Measurements from ENCODE around the gene ADAMTS12.

ADAMTS12 gene

DNA sequence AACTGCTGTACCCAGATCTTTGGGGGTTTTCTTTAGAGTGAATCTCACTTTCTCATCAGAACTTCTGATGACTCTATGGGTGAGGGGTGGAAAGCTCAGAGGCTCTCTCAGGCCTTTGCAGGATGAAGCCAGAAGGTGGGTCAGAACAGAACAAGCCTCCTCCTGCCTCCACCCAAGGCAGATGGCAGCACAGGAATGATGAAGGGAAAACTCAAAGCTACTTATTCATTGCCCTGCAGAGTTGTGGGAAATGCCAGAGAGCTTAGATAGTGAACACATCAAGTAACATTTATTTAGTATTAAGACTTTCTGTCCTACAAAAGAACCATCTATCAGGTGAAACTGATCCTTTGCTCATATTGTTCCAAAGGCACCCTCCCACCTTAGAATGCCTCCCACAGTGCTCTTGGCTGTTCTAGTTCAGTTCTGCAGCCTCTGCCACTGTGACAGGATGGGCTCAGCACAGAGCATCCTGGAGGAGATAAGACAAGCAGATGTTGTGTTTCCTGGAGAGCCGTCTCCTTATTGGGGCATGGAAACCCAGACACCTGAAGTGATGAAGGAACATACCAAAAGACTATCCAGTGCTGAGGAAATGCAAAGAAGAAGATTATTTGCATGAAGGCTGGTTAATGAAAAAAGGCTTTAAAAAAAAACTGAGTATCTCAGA, 146.6 kb downstream of the ADAMTS12 start:
- no peak for FAIRE-seq

DNA sequence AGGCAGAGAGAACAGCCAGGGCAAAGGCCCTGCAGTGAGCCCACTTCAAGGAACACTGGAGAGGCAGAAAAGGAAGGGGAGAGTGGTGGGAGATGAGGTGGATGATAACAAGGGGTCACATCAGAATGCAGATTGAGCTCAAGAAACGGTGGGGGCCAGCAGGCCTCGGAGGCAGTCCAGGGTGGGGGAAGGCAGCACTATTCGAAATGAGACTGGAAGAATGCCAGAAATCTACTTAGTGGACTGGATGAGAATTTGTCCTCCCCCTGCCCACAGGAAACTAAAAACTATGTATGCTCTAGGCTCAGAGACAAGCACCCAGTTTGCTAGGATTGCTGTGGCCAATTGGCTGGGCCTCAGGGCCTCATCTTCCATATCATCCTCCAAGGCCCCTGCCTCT, 148.7 kb downstream of the ADAMTS12 start:
- no peak for FAIRE-seq

DNA sequence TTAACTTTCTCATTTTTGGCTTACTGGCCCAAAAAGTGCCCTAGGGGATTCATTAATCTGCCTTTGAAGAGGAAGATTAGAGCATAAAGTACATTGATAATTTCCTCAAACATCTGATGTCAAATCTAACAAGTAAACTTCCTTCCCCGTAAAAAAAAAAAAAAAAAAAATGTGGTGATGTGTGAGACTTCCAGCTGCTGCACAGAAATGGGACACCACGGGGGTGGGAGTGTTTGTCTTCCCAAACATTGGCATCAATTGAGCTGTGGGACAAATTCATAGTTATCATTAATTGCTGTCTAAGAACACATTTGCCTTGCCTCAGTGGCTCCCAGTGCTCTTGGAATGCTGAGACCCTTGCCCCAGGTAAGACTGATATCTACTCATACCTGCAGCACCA, 149.6 kb downstream of the ADAMTS12 start:
- FAIRE-seq, result no peak

DNA sequence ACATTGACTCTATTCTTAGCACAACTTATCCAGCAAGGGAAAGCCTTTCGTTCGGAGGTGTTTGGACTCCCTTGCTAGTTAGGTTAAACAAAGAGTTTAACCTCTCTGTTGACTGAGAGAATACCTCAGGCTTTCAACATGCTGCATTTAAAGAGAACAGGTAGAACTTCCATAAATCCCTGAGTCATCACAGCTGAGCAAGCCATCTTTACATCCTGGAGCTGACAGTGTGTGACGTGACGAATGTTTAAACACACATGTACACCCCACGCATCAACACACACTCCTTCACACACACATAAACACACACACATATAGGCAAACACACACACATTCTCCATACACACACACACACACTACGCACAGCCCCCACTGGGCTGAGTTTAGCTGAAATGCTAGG, 152.8 kb downstream of the ADAMTS12 start:
- no peak for FAIRE-seq

DNA sequence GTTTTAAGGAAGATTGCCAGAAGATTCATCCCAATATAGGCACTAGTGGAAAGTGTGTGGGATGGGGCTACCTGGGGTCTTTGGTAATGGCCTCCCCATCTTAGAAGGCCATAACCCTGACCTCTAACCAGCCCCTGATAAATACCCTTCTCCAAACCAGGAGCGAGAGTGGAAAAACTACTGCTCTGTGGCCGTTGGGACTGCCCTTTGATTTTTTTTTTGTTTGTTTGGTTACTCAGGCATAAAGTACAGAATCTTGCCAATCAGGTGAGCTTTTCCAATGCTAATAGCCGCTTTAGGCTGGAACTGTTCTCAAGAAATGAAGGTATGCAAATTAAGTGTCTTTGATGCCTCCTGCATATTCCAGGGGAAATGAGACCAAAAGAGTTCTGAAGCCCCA, 153.7 kb downstream of the ADAMTS12 start:
- FAIRE-seq, result no peak

DNA sequence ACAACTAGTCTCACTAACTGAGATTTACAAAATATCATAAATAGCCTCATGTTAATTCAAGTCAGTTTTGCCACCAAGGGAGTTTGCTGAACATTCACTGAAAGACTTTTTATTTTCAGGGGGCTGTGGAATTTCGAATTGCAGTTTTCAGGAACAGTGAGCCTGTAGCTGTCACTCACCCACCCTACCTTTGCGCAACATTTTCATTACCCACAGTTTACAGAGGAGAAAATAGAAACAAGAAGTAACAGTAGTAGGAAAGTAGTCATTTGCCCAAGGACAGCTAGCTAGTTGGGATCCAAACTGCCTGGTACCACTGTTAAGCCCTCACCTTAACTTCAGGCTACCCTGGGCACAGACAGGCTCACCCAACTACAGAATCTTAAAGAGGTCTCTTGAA, 154.1 kb downstream of the ADAMTS12 start:
- FAIRE-seq, result no peak

DNA sequence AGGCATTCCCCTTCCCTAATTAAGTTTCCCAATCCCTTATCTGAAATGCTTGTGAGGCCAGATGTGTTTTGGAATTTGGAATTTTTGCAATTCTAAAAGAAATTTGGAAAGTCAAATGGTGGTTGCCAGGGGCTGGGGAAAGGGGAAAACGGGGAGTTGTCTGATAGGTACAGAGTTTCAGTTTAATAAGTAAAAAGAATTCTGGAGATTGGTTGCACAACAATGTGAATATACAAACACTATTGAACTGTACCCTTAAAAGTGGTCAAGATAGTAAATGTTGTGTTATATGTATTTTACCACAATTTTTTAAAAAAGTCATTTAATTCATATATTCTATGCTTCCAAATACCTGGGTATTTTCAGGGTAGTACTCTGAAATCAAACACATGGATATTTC, 154.5 kb downstream of the ADAMTS12 start:
- no peak for FAIRE-seq

DNA sequence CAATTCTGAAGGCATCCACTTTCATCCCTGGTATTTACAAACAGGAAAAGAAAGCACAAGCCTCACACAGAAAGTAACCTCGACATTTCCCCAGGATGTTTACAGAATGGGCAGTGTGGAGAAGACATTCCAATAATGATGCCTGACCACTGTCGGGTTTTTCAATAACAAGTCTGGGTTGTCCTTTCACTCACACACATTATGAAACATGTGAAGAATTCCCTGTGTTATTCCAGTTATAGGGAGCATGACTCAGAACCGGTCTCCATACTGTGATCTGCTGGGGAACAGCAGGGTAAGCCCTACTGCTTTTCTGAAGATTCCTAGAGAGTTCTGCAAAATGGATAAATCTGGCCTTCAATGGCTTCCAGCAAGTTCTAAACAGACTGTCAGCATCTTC, 155.3 kb downstream of the ADAMTS12 start:
- FAIRE-seq, result no peak

DNA sequence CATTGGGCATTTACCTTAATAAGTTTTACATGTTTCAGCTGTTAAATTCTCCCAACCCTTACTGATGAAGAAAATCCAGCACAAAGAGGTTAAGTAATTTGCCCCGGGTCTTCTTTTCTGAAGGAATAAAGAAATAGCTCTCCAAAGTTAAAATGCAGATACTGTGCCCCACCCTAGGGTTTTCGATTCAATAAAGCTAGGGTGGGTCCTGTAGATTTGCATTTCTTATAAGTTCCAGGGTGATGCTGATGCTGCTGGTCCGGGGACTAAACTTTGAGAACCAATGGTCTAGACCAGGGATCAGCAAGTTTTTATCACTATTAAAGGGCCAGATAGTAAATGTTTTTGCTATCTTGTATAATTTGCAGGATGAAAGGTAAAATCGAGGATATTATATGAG, 156.7 kb downstream of the ADAMTS12 start:
- FAIRE-seq, result no peak

DNA sequence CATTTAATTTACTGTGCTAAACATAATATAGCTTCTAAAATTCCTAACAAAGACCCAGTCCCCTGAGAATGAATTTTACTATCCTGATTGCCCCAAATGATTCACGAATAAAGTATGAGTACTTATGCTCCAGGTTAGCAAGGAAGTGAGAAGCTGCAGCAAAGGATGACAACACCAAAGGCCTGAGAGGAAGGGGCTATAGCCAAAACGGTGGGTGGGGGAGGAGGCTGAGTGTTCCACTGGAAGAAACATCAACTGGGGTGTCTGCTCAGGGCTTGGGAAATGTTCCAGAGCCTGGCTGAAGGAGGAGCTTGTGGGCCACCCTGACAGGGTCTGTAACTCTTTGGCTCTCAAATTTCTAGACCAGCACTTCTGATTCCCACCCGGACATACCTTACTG, 157.3 kb downstream of the ADAMTS12 start:
- FAIRE-seq, result no peak

DNA sequence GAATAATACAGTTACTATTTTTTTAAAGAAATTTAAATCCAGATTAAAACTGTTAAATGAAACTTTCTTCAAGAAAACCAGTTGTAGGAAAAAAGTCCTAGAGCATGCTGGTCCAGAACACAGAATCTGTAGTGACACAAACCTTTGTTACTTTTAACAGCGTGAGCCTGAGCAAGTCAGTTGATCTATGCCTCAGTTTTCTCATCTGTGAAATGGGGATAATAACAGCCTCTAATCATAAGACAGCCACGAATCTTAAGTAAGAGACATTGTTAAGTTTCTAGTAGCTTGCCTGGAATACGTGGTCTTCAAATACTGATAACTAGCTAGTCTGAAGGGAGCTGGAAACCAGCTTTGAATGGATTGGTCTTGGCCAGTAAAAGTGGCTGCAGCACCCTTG, 158.6 kb downstream of the ADAMTS12 start:
- FAIRE-seq, result no peak

DNA sequence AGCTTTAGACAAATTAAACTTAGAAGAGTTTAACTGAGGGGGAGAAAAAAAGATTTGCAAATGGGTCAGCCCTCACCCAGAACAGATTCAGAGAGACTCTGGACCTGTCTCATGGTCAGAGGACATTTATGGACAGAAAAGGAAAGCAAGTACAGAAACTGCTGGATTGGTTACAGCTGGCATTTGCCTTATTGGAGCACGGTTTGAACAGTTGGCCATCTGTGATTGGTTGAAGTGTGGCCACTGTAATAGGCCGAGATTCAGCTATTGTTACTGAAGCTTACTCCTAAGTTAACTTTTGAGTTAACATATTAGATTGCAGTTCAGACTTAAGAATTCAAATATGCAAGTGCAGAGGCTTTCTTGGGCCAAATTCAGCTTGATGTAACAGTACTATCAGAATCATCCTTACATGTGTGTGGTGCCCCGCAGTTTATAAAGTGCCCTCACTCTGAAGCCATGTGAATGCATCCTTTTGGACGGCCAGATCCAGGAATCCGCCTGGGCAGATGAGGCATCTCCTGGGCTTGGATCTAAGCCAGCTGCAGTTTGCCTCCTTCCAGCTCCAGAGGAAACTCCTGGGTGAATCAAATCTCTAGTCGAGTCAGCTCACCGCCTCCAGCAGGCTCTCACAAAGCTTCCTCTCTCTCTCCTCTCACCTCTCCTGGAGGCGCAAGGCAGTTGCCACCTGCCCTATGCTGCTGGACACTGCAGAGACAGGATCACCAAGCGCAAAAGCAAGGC, 165.2 kb downstream of the ADAMTS12 start:
- no peak for FAIRE-seq

DNA sequence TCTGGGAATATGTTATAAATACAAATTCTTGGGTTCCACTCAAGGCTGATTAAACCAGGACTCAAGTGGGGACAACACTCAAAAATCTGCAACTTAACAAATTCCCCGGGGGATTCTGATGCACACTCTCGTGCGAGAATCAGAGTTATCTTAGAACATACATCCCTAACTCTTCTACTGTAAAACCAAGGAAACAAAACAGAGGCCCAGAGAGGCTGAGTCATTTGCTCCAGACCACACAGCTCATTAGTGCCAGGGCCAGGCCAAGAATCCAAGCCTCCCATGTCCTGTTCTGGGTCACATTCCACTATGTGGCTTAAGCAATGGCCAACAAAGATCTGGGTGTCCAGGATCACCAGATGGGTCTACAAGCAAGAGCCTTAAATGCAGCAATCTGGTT, 166.0 kb downstream of the ADAMTS12 start:
- no peak for FAIRE-seq

DNA sequence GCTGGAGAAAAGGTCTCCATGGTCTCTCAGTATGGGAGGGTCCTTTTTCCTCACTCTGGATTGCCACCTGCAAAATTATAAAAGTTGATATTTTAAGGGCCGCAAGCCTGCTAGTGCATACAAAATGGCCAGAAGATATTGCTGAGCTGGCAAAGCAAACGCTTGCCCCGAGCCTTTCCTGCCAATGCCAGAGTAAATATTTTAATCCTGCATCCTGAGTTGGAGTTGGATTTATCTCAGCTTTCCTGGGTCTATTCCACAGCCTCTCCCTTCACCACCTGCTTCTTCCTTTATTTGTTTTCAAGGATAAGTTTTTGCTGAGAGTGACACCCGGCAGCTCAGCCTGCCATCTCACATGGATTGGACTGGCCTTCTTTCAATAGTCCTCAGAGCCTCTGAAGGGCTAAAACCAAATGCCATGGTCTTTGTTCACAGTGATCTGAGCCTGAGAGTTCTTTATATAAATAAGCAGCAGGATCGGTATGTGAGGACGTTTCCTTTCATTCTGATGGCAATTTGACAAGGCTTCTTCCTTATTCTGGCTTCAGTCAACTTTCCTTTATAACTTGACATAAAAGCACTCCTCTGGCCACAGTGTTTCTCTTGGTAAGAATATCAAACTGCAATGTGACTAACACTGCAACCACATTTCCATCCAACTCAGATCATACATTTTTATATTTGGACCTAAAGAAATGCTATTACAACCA, 170.1 kb downstream of the ADAMTS12 start:
- FAIRE-seq, result no peak

DNA sequence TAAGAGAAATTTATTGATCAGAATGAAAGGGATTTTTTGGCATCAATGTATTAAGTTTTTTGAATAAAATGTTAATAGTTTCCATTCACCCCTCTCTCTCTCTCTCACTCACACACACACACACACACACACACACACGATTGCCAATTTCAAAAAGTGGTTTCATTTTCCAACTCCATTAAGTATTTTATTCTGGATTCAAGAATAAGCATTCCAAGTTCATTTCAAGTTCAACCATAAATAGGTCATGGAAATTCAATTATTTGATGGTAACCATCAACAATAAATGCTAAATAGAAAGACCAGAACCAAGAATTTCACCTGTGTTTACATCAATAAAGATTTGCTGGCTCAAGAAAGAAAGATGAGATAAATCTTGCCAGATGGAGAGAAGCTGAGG, 171.6 kb downstream of the ADAMTS12 start:
- no peak for FAIRE-seq

DNA sequence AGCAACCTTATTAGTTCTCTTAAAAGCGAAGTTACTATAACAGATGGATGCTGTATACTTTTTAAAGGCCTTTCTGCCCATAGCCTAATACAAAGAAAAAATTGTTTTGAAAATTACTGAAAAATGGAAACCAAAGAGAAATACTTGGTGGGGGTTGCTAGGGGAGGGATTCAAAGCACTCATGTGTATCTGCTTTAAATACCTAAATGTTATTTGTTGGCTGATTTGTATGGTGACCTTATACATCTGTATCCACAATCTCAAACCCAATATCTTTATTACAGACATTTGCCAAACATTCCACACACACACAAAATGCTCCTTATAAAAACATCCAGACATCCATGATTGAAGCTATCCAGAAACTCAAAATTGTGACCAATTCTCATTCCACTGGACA, 172.0 kb downstream of the ADAMTS12 start:
- no peak for FAIRE-seq

DNA sequence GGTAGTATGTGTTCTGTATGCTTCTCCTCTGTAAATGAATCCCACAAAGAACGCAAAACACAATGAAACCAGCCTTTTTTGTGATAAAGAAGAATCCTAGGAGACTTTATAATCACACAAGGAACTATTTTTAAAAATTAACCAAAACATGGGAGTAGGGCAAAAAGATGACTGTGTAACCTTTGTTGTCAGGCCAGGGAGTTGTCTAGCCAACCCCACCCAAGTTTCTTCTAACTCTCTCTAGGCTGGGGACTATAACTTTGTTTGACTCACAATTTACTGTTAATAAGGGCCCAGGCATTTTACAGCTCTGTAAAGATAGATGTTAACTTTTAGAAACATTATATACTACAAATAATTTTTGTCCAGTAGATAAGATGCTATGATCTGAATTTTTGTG, 176.1 kb downstream of the ADAMTS12 start:
- FAIRE-seq, result no peak

DNA sequence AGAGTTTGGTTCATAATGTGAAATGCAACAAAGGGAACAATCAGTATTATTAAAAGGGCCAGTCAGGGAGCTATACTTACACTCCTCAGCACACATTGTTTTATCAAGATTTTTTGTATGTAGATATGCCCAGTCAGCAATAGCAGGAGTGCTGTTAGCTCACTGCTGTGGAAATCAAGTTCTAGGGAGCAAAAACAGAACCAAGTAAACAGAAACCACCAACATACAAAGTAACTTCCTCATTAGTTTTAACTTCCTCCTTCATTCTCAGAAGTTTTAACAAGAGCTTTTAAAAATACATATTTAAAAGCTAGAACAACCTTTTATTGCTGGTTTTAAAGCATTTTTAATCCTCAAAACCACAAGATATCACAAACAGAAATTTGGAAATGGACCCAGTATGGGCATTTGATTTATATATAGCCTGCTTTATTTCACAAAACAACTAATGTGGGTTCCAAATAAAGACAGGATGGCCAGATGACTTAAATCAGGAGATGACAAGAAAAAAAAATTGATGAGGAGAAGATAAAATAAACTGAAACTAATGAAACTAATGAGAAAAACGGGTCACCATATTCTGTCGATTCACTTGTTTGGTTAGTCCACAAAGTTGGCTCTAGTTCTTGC, 178.5 kb downstream of the ADAMTS12 start:
- no peak for FAIRE-seq

DNA sequence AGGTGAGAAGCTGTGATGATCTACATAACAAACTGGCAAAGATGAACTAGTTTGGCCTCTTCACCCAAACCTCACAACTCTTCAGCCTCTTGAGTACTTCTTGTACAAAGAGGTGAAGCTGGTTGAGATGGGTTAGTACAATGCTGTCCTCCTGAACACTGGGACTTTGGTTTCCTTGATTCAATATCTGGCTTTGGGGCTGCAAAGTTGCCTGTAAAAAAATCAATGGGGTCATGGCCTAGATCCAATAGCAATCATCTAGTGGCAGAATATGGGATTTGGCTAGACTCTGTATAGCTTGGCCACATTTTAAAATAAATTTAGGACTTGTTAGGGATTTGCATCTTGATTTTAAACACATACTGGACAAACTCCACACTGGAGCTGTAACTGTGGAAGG, 179.1 kb downstream of the ADAMTS12 start:
- FAIRE-seq, result no peak

DNA sequence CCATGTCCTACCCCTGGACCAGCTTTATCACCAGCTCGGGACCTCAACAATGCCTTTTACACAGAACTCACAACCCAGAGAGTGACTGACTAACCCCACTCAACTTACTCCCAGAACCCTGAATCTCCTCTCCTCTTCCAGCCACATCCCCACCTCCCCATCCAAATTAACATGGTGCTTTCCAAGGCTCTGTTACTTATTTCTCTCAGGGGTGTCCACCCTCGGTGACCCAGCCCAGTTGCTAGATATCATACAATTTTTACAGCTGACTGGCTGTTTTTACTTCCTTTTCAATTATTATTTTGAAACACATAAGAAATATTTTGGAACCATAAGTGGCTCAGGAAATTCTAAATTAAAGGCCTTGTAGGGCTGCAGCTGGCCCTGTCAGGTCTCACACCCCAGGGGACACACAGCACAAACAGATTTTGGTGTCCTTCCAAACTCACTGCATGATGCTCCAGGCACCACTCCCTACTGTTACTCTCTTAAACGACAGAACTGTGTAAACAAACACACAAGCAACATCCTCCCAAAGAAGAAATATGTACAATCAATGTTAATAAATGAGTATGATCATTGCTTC, 180.6 kb downstream of the ADAMTS12 start:
- no peak for FAIRE-seq

DNA sequence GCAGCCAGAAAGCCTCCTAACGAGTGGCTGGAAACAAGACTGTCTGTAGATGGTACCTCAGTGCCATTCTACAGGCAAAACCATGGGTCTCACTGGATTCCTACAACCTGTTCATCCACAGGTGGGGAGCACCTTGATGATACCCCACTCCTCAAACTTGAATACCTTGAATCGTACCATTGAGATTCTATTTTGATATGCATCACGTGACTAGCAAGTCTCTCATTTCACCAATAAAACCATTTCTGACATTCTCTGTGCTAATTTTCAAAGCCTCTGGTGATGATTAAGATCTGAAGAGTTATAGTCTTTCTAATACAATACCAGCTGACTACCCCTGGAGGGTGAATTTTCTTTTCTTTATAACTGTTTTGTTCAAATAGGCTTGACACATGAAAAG, 188.9 kb downstream of the ADAMTS12 start:
- FAIRE-seq, result no peak

DNA sequence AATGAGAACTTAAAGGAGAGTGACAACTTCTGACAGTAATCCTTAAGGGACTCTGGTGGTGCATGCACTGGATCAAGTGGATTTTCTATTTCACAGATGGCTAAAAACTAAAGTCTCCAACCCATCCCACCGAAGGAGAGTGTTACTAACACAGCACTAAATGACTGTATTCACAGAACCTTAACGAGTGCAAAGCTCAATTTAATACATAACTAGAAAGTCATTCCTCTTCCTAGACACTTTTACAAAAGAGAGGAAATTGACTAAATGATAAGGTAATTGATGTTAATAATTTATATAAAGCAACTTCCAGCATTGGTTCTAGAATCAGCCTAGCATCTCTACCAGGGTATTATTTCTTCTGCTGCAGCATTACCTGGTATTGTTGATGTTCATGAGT, 189.8 kb downstream of the ADAMTS12 start:
- FAIRE-seq, result no peak

DNA sequence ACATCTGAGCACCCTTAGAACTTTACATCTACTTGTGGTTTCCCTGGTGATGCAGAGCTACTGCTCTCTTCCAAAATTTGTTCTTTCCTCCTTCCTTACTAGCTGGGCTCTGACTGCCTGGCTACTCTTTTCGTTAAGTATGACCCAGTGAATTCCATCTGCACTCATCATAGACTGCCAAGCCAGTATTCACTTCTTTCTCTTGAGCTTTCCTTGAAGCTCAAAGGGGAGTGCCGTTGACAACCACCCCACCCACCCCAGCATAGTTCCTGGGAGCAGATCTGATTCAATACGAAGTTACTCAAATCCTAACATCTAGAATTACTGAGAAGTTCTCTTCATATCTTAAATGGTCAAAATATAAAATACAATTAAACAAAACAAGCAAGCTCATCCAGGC, 190.5 kb downstream of the ADAMTS12 start:
- FAIRE-seq, result no peak

Data from islet of Langerhans (tissue), 1 donor.